Umbilical cord (tissue), 2 donors: Measurements from ENCODE around the gene SYCP2. TPM values are rescaled to one million over a fixed set of nuclear protein-coding genes. Genes with fewer than 3 reads are reported as not detected.
"Not testable (repeated sequence)": the region's sequence is repeated elsewhere in the genome, so short reads cannot be mapped to it uniquely, and the experiment has no call there.

Experiments used
- DNase-seq: peaks from one replicate; pipeline ENCODE4 v3.0.0-alpha.2; 2015; ENCODE audit warnings: low spot score
- total RNA-seq: library from RNA; depleted of rRNA; stranded (reverse); fragments of >200 nt; gene quantifications from one replicate; pipeline ENCODE4 v1.2.3, GENCODE V29; 2014; ENCODE audit warnings: low replicate concordance; ENCODE audit not compliant: insufficient read depth

SYCP2 gene
- total RNA-seq = 13.2 TPM

- DNase-seq = peak; percentile 26
These were observed at the start of gene SYCP2 for GRCh38 chr20:59933296-59933848. SYCP2 (minus strand) TSS chr20:59933637; CDS start chr20:59922413, 11,224 bp downstream.

GRCh38 chr20:59983076-59983475, 49.6 kb upstream of the SYCP2 start:
- no peak for DNase-seq

GRCh38 chr20:59977086-59977485, 43.6 kb upstream of the SYCP2 start:
- no peak for DNase-seq

DNA sequence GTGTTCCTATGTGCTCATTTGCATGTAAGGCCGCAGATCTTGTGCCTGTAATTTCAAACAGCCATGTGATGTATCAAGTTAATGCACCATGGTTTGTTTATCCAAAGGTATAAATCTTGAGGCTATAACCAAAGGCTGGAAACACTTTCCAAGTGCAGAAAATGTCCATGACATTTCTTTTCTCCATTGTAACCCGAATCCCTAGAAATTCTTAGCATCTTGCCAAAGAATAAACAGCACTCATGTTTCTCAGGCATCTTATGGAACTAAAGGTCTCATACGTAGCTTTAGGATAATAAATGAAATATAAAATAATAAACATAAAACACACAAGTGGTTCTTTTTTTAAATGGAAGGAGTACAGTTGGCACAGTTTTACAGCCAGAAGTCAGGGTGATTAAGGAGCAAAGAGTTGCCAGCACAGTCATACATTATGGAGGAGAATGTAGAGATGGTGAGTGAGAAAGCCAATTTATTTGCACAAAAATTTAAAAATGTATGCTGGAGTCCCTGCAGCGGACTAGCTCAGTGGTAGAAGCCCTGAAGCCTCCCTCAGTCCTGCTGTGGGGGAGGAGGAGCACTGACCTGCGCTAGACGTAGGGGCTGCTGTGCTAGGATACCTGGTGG, 42.8 kb upstream of the SYCP2 start:
- no peak for DNase-seq

- no peak for DNase-seq
These were observed 38.8 kb upstream of the SYCP2 start for GRCh38 chr20:59972037-59972801.

- no peak for DNase-seq
These were observed 38.0 kb upstream of the SYCP2 start for GRCh38 chr20:59971428-59971827.

DNA sequence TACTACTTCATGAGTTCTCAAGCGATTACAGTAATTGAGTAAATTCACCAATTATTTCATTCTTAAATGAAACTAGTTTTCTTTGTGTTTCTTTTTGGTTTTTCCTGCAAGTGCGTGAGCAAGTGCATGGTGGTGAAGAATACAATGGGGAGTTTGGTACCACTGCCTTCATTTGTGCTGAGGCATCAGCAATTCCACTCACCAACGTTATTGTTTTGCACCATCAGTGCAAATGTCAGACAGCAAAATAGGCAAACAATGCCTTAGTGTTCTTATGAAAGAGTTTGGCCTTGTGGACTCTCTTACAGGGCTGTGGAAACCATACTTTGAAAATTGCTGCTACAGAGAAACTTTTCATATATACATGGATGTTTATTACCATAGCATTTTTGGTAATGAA, 33.0 kb upstream of the SYCP2 start:
- no peak for DNase-seq

- DNase-seq = no peak
These were observed 28.7 kb upstream of the SYCP2 start for GRCh38 chr20:59962155-59962554.

- no peak for DNase-seq
These were observed 28.0 kb upstream of the SYCP2 start for GRCh38 chr20:59961423-59961822.

DNA sequence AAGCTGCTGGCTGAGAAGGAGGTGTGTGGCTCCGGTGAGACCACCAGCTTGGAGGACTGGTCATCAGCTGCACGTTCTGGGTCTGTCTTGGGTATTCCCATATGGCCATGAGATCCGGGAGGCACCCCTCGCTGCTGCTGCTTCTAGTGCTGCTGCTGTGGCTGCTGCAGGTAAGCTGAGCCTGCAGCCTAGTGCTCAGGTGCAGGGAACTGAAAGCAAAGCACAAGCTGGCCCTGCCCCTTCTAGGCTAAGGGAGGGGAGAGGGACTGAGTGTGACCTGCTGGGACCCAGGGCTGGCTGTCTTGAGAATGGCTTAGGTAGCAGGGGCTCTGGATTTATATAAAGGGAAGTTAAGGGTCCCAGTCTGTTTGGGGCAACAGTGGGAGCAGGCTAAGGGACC, 25.2 kb upstream of the SYCP2 start:
- no peak for DNase-seq

- no peak for DNase-seq
These were observed 24.7 kb upstream of the SYCP2 start, which contains the start of gene CDH26 for GRCh38 chr20:59958123-59958522. CDH26 (plus strand) TSS chr20:59958423; CDS start chr20:59958727, 304 bp downstream.

GRCh38 chr20:59957568-59957967, 24.1 kb upstream of the SYCP2 start:
- not testable (repeated sequence) for DNase-seq

GRCh38 chr20:59955131-59955796, 21.8 kb upstream of the SYCP2 start:
- no peak for DNase-seq

GRCh38 chr20:59954718-59955117, 21.3 kb upstream of the SYCP2 start:
- no peak for DNase-seq

DNA sequence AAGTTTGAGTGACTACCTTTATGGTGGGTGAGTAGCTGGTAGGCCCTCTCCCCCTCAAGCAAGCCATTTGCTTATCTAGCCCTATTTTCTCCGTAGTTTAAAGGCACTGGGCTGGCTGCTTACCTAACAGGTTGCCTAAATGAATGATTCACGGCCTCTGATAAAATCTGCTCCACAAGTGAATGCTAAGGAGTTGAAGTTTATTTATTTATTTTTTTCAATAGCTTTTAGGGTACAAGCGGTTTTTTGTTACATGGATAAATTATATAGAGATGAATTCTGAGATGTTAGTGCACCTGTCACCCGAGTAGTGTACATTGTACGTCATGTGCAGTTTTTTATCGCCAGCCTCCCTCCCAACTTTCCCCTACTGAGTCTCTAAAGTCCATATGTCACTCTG, 16.5 kb upstream of the SYCP2 start:
- no peak for DNase-seq

- peak; percentile 69 for DNase-seq
These were observed 15.6 kb upstream of the SYCP2 start for GRCh38 chr20:59948828-59949720.

DNA sequence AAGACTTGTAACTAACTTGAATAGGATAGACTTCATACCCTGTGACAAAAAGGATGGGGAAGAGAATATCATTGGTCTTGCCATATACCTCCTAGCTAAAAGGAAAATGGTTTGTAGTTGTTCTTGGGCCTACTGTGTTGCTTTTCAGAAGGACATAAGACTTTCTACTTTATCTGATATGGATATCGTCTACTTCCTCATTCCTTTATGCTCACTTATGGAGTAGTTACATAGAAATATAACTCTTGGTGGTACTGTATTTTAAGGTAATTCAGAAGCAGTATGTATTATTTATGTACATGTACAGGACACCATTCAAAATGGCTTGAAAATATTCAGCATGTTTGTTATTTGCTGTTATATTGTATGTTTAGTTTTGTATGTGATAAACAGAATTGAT, 14.8 kb upstream of the SYCP2 start:
- DNase-seq = no peak

- no peak for DNase-seq
These were observed 13.9 kb upstream of the SYCP2 start for GRCh38 chr20:59947376-59947775.

DNA sequence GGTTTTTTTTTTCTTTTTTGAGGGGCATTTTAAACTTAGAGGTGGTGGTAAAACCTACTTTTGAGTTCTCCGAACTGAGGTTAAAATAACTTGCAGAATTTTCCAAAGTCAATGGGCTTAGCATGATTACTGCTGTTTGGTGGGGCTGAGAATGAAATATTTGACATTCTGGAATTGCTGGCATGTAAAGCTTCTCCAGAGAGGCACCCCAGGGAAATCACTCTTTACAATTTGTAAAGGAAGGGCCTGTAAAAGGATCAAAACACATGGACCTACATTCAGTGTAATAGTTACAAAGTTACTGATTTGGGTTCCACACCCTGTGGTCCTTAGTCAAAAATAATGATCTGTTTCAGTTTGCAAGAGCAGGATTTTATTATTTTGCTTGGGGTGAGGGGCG, 12.3 kb upstream of the SYCP2 start:
- DNase-seq = peak; percentile 61

GRCh38 chr20:59945175-59945574, 11.7 kb upstream of the SYCP2 start:
- no peak for DNase-seq

DNA sequence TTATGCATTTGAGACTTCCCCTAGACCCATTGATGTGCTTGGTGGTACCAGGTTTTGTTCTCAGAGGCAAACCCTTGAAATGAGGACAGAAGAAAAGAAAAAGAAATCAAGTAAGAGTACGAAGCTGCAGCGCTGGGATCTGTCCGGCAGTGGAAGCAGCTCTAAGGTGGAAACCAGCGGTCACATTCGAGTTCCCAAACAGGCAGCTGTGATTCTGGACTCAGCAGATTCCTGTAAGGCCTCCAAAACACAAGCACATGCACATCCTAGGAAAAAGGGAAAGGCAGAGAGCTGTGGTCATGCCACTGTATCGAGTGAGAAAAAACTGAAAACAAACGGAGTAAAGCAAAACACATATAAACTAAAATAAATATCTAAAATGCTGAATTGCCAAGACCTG, 11.3 kb upstream of the SYCP2 start:
- DNase-seq = no peak
